HK-2 (cell line): ENCODE measurements around the gene ZNF700.
A peak's percentile ranks its signal among the peaks of the same experiment; 100 is the strongest.
"Not testable (repeated sequence)": the region's sequence is repeated elsewhere in the genome, so short reads cannot be mapped to it uniquely, and the experiment has no call there.

Experiments
- DNase-seq: peaks from one replicate; pipeline ENCODE4 v3.0.0-alpha.2; 2018; ENCODE audit not compliant: unreplicated experiment

The ZNF700 gene

DNA sequence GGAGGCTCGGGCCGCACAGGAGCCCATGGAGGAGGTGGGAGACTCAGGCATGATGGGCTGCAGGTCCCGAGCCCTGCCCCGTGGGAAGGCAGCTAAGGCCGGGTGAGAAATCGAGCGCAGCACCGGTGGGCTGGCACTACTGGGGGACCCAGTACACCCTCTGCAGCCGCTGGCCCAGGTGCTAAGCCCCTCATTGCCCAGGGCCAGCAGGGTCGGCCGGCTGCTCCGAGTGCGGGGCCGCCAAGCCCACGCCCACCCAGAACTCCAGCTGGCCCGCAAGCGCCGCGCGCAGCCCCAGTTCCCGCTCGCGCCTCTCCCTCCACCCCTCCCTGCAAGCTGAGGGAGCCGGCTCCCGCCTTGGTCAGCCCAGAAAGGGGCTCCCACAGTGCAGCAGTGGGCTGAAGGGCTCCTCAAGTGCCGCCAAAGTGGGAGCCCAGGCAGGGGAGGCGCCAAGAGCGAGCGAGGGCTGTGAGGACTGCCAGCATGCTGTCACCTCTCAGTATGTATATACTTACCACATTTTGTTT lies 16.5 kb downstream of the ZNF700 start:
- DNase-seq: not testable (repeated sequence)

GRCh38 chr19:11942008-11942842 lies 17.3 kb downstream of the ZNF700 start:
- no peak for DNase-seq

DNA sequence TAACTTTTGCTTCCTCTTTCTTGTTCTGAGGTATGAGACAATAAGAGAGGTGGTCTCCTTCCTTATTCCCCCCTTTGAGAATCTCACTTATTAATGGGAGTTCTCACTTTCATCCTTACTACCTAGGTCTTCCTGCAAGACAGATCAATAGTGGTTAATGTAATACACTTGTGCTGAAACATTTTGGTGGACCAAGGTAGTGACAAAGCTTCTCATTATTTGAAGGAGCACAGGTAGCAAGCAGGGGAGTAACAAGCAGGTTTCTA lies 17.9 kb downstream of the ZNF700 start:
- no peak for DNase-seq

DNA sequence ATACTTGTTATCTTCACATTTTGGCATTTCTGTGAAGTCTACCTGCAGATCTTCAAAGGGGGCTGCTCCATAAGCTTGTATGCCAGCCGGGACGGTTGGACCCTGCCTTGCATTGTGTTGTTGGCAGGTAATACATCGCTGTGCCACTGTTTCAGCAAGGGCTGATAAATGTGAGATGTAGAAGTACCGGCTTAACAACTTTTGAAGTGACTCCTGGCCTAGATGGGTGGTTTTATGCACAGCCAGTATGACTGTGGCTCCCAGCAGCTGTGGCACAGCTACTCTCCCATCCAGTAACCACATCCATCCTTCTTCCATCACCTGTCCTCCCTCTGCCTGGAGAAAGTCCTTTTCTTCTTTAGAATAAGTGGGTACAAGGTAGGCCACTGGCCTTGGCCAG lies 19.7 kb downstream of the ZNF700 start:
- no peak for DNase-seq

DNA sequence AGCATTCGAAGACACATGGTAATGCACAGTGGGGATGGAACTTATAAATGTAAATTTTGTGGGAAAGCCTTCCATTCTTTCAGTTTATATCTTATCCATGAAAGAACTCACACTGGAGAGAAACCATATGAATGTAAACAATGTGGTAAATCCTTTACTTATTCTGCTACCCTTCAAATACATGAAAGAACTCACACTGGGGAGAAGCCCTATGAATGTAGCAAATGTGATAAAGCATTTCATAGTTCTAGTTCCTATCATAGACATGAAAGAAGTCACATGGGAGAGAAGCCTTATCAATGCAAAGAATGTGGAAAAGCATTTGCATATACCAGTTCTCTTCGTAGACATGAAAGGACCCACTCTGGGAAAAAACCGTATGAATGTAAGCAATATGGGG lies 23.7 kb downstream of the ZNF700 start:
- DNase-seq: no peak

DNA sequence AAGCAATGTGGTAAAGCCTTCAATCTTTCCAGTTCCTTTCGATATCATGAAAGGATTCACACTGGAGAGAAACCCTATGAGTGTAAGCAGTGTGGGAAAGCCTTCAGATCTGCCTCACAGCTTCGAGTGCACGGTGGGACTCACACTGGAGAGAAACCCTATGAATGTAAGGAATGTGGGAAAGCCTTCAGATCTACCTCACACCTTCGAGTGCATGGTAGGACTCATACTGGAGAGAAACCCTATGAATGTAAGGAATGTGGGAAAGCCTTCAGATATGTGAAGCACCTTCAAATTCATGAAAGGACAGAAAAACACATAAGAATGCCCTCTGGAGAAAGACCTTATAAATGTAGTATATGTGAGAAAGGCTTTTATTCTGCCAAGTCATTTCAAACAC lies 24.3 kb downstream of the ZNF700 start:
- DNase-seq: no peak

DNA sequence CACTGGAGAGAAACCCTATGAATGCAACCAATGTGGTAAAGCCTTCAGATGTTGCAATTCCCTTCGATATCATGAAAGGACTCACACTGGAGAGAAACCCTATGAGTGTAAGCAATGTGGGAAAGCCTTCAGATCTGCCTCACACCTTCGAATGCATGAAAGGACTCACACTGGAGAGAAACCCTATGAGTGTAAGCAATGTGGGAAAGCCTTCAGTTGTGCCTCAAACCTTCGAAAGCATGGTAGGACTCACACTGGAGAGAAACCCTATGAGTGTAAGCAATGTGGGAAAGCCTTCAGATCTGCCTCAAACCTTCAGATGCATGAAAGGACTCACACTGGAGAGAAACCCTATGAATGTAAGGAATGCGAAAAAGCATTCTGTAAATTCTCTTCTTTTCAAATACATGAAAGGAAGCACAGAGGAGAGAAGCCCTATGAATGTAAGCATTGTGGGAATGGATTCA lies 24.7 kb downstream of the ZNF700 start:
- not testable (repeated sequence) for DNase-seq

- no peak for DNase-seq
These were observed 25.4 kb downstream of the ZNF700 start for GRCh38 chr19:11950312-11950711.

DNA sequence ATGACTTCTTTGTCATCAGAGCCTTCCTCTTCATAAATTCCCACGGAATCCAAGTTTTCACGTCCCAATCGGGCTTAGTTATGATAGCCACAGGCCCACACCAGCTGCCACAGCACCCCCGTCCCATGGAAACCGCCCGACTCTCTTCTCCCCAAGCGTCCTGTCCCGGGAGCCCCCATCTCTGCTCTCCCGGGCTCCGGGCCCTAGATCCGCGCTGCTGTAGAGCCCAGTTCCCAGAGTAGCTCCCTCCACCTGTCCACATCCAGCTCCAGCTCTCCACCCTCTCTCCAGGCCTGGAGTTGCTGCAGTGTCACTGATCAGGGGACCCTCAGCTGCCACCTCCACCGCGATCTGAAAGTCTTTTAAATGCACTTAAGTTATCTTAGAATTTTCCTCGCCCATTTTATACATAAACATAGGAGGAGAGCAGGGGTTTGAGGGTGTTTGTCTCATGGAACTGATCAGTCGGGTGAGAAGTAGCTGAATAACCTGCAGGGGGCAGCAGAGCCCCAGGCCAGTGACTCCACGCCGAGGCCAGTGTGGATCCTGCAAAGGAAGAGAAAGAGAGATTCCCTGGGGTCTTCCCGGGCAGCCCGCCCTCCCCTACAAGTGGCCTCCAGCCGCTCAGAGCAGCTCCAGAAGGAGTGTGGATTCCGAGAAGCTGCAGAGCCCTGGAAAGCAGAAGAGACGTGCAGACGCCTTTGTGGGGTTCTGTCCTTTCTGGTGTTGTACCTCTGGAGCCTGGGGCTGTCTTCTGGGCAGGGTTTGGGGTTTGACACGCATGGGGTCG lies 38.9 kb downstream of the ZNF700 start:
- peak; percentile 56 for DNase-seq

- DNase-seq: no peak
These were observed 39.6 kb downstream of the ZNF700 start for GRCh38 chr19:11964496-11964857.

DNA sequence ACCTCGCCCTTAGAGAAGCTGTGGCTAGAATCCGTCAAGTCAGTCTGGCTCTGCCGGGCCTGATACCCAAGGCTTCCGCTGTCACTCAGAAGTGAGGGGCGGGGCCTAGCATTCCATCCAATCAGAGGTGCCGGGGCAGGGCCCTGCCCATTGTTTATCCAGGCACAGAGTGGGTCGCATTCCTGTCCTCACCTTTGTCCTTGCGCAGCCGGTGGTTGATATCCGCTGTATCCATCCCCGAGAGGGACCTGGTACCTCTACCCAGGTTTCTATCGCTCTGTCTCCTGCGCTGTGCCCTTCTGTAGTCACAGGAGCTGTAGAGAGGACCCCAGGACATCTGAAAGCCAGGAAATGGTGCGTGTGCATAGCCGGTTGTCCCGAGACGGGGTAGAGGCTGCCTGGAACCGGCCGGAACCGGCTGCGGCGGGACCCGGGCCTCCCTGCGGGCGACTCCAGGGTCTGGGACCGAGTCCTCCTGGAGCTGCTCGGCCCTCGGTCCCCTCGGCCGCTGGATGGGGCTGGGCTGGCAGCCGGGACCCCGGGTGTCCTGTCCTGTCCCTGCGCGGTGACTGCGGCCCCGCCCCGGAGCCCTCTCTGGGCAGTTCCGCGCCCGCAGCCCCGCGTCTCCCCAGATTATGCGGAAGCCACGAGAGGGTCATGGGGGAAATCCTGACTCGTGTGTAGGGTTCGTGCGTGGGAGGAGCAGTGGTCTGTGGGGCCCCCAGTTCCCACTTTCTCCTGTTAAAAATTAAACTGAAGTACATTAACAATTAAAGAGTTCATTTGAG lies 40.1 kb downstream of the ZNF700 start, which contains the start of gene ZNF763:
Gene ZNF763 (plus strand): TSS at position 183 of the 788 bp plus-strand sequence. CDS start 169 bp downstream, at position 352.
- peak; percentile 91 for DNase-seq

GRCh38 chr19:11970174-11970573 lies 45.3 kb downstream of the ZNF700 start:
- DNase-seq: no peak

- DNase-seq: no peak
These were observed 46.1 kb downstream of the ZNF700 start for GRCh38 chr19:11971041-11971440.

DNA sequence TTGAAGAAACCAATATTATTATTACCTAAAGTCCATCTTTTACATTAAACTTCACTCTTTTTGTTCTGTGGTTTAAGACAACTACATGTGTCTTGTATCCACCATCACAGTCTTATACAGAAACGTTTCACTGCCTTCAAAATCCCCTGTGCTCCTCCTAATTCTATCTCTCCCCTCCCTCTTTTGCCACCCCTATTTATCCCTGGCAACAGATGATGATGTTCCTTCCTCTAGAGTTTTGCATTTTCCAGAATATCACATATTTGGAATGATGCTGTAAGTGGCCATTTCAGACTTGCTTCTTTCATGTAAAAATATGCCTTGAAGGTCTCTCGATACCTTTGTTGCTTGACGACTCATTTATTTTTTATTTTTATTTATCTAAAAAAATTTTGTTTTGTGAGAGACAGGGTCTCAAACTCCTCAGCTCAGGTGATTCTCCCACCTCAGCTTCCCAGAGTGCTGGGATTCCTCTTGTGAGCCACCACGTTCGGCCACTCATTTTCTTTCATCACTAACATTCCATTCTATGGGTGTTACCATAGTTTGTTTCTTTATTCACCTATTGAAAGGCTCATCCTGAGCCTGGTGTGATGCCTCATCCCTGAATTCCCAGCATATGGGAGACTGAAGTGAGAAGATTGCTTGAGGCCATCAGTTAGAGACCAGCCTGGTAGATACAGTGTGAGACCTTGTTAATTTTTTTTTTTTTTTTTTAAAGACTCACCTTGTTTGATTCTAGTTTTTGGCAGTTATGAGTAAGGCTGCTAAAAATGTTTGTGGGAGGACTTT lies 48.3 kb downstream of the ZNF700 start:
- no peak for DNase-seq

DNA sequence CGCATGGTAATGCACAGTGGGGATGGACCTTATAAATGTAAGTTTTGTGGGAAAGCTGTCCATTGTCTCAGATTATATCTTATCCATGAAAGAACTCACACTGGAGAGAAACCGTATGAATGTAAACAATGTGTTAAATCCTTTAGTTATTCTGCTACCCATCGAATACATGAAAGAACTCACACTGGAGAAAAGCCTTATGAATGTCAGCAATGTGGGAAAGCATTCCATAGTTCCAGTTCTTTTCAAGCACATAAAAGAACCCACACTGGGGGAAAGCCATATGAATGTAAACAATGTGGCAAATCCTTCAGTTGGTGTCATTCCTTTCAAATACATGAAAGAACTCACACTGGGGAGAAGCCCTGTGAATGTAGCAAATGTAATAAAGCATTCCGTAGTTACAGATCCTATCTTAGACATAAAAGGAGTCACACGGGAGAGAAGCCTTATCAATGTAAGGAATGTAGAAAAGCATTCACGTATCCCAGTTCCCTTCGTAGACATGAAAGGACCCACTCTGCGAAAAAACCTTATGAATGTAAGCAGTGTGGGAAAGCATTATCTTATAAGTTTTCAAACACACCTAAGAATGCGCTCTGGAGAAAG lies 53.7 kb downstream of the ZNF700 start:
- DNase-seq: no peak

GRCh38 chr19:11979527-11979926 lies 54.6 kb downstream of the ZNF700 start:
- no peak for DNase-seq

- DNase-seq: no peak
These were observed 57.6 kb downstream of the ZNF700 start for GRCh38 chr19:11982526-11982925.

DNA sequence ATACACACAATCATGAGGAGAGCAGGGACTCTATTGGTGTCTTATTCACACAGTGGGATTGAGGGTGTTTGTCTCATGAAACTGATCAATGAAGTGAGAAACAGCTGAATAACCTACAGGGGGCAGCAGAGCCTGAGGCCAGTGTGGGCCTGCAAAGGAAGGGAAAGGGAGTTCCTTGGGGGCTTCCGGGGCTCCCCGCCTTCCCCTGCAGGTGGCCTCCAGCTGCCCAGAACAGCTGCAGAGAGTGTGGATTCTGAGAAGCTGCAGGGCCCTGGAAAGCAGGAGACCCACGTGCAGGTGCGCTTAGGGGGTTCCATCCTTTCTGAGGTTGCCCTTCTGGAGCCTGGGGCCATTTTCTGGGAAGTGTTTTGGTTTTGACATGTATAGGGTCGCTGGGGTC lies 60.1 kb downstream of the ZNF700 start:
- DNase-seq: no peak

DNA sequence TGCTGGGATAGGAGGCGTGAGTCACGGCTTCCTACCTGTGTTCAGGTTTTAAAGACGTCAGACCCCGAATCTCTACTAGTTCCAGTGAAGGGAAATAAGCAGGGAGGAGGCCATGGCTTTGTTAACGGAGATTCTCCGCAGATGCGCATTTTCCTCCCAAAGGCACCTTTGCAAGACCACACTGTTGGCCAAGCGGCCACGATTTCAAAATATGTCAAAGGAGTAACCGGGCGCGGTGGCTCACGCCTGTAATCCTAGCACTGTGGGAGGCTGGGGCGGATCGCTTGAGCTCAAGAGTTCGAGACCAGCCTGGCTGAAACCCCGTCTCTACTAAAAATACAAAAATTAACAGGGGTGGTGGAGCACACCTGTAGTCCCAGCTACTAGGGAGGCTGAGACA lies 61.8 kb downstream of the ZNF700 start:
- no peak for DNase-seq

DNA sequence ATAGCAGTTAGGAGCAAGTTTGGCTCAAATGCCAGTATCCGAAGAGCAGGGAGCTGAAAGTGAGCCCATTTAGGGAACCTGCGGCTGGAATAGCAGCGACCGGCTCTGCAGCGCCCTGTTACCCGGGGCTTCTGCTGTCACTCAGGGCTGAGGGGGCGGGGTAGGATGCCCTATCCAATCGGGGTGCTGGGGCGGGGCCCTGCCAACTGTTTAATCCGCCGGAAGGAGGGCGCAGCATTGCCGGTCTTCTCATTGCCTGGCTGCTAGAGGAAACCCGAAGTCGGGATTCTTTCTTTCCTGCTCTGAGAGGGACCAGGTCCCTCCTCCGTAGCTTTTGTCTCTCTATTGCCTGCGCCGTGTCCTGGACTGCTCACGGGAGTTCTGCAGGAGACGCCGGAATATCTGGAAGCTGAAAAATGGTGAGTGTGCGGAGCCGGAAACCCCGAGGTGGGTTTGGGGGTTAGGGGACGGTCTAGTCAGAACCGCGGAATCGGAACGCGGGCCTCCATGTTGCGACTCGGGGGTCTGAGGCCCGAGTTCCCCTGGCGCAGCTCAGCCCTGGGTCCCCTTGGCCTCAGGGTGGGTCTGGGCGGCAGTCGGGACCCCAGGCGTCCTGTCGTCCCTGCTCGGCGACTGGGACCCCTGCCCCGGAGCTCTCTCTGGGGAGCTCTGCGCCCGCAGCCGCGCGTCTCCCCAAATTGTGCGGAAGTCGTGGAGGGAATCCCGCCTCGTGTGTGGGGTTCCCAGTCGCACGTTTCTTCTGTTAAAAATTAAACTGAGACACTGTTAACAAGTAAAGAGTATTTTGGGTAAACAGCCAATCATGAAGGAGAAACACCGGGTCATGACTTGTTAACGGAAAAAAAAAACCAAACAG lies 62.7 kb downstream of the ZNF700 start:
- DNase-seq: peak; percentile 92
